Panc1 (cell line): ENCODE data around the gene CCDC12.

Source experiments
- CTCF ChIP-seq: fragments of 450-650 bp; IDR thresholded peaks from 2 replicates; pipeline ENCODE4 v1.5.1; 2017; ENCODE audit warnings: mild to moderate bottlenecking
- POLR2AphosphoS5 ChIP-seq: IDR thresholded peaks from 2 replicates; pipeline ENCODE4 v1.6.1; 2012; ENCODE audit warnings: mild to moderate bottlenecking, low read depth, low read length, moderate library complexity

DNA sequence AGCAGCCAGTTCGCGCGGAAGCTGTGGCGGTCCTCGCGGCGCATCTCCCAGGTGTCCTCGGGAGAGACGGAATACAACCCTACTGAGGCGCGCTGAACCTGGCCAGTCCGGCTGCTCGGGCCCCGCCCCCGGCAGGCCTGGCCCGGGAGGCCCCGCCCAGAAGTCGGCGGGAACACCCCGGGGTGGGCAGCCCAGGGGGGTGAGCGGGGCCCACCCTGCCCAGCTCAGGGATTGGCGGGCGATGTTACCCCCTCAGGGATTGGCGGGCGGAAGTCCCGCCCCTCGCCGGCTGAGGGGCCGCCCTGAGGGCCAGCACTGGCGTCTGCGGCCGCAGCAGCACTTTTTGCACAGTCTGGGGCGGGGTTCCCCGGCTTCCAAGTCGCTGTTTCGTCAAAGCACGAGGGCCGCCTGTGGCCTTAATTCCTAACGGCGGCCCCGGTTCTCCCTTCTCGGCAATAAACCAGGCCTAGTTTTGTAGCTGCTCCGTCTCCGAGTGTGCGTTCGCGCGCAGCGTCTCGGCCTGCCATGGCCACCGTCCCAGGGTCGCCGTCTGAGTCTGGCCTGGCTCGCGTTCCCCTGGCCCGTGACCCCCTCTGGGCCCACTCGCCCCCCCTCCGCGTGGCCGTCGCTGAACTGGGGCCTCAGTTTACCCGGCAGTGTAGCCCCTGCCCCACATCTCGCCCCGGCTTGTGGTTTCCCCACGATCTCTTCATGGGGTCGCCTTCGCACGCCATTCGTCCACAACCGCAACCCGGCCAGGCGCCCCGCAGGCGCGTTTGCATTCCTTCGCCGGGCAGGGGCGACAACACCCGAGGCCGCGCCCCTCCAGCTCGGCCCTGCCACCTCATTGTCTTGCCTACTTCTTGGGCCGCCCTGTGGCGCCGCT is 32.9 kb upstream of the CCDC12 start:
- TF ChIP-seq POLR2AphosphoS5 (no peak), CTCF (no peak)
